Fibroblast of lung (primary cell): ENCODE data around the gene CDIP1. TPM values are rescaled to one million over a fixed set of nuclear protein-coding genes. Genes with fewer than 3 reads are reported as not detected.
A peak's percentile ranks its signal among the peaks of the same experiment; 100 is the strongest.

Experiments used
- DNase-seq, 2 donors: peaks; one replicate each; pipeline versions ENCODE4 v3.0.0 to v3.0.0-alpha.2; 2010; ENCODE audit warnings: low read depth in 2 of 2
- H2AFZ ChIP-seq: 2 replicates; pipeline ENCODE4 v1.5.1; 2012; ENCODE audit warnings: low read length, control low read depth, inconsistent platforms
- H3K27ac ChIP-seq: 2 replicates; pipeline ENCODE4 v1.5.1; 2011; ENCODE audit warnings: low read length, control low read depth; ENCODE audit not compliant: insufficient read depth
- H3K27me3 ChIP-seq: 2 replicates; pipeline ENCODE4 v1.5.1; 2011; ENCODE audit warnings: mild to moderate bottlenecking, low read length; ENCODE audit not compliant: control insufficient read depth, insufficient read depth
- H3K36me3 ChIP-seq: 2 replicates; pipeline ENCODE4 v1.5.1; 2011; ENCODE audit warnings: low read length; ENCODE audit not compliant: control insufficient read depth, insufficient read depth
- H3K4me1 ChIP-seq: 2 replicates; pipeline ENCODE4 v1.5.1; 2011; ENCODE audit warnings: low read length; ENCODE audit not compliant: control insufficient read depth, insufficient read depth; ENCODE audit errors: extremely low read depth
- H3K4me2 ChIP-seq: 2 replicates; pipeline ENCODE4 v1.5.1; 2011; ENCODE audit warnings: low read length, control low read depth; ENCODE audit not compliant: insufficient read depth; ENCODE audit errors: extremely low read depth
- H3K4me3 ChIP-seq, 4 experiments: fragments of 200-600 bp in 1 of 4; sonication (generic) in 1 of 4; replicated peaks in 1 of 4; 2 replicates each; pipeline ENCODE4 v1.5.1; 2011 to 2016; ENCODE audit warnings: low read length in 4 of 4, low read depth in 3 of 4, mild to moderate bottlenecking in 3 of 4, control low read depth in 2 of 4, inconsistent platforms in 1 of 4, mixed read lengths in 1 of 4; ENCODE audit not compliant: insufficient read depth in 1 of 4; ENCODE audit errors: control extremely low read depth in 1 of 4
- H3K79me2 ChIP-seq: 2 replicates; pipeline ENCODE4 v1.5.1; 2012; ENCODE audit warnings: mild to moderate bottlenecking, low read length, inconsistent platforms; ENCODE audit not compliant: control insufficient read depth, insufficient read depth
- H3K9ac ChIP-seq: 2 replicates; pipeline ENCODE4 v1.5.1; 2011; ENCODE audit warnings: mild to moderate bottlenecking, low read length, control low read depth; ENCODE audit not compliant: insufficient read depth
- H3K9me3 ChIP-seq: 2 replicates; pipeline ENCODE4 v1.5.1; 2012; ENCODE audit warnings: low read depth, low read length; ENCODE audit not compliant: control insufficient read depth, insufficient read depth
- H4K20me1 ChIP-seq: 2 replicates; pipeline ENCODE4 v1.5.1; 2011; ENCODE audit warnings: low read length; ENCODE audit not compliant: control insufficient read depth, insufficient read depth; ENCODE audit errors: extremely low read depth
- EZH2 ChIP-seq: IDR thresholded peaks from 2 replicates; pipeline ENCODE4 v1.5.1; 2012; ENCODE audit warnings: low read length, control low read depth, mild to moderate bottlenecking; ENCODE audit errors: missing control alignments
- polyA plus RNA-seq, 2 donors: library from polyadenylated mRNA; depleted of rRNA in 1 of 2; stranded (reverse) in 1 of 2; unstranded in 1 of 2; fragments of >200 nt; gene quantifications; 2 replicates each; pipeline ENCODE4 v1.2.1, GENCODE V29; 2011 to 2012; ENCODE audit warnings: missing spikeins in 1 of 2
- total RNA-seq: library from RNA; depleted of rRNA; stranded (reverse); fragments of >200 nt; gene quantifications from 2 replicates; pipeline ENCODE4 v1.2.1, GENCODE V29; 2014
- TF ChIP-seq, protein P1 (sequence below), 2 donors: IDR thresholded peaks in 1 of 2; conservative IDR thresholded peaks in 1 of 2; 1 replicate in 1 of 2; 2 replicates in 1 of 2; pipeline ENCODE4 v1.5.1; 2011 to 2012; ENCODE audit warnings: low read length in 2 of 2, control low read depth in 1 of 2, inconsistent platforms in 1 of 2, low read depth in 1 of 2, mild to moderate bottlenecking in 1 of 2

Gene CDIP1
- total and polyA plus RNA-seq, 2 donors (not counting 1 experiment from before 2014, with no cell fraction given): 6.3 to 12.2 TPM

DNA sequence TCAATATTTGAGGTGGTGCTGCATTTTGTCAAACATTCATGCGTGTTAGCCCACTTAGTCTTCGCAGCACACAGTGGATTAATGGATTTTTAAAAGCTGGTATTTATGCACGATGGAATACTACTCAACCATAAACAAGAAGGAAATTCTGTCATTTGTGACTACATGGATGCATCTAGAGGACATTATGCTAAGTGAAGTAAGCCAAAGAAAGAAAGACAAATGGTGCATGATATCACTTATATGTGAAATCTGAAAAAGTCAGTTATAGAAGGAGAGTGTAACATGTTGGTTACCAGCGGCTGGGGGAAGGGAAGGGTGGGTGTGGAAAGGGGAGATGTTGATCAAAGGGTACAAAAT, 39.4 kb downstream of the CDIP1 start:
- no peaks in the 10 kb centered on the region for H3K9me3 ChIP-seq
- H3K27ac ChIP-seq: no peak overlapping the region
- peaks cover 34% of the 10 kb centered on the region for H3K4me1 ChIP-seq
- H2AFZ ChIP-seq: no peak overlapping the region
- no peak overlapping the region for H3K9ac ChIP-seq
- no peaks in the 10 kb centered on the region for H3K27me3 ChIP-seq
- no peaks in the 10 kb centered on the region for H3K36me3 ChIP-seq
- H4K20me1 ChIP-seq: no peaks in the 10 kb centered on the region
- peaks cover 34% of the 10 kb centered on the region for H3K79me2 ChIP-seq
- no peak overlapping the region for H3K4me3 ChIP-seq
- DNase-seq: no peak
- no peak for TF ChIP-seq EZH2
- TF ChIP-seq, protein P1, sequence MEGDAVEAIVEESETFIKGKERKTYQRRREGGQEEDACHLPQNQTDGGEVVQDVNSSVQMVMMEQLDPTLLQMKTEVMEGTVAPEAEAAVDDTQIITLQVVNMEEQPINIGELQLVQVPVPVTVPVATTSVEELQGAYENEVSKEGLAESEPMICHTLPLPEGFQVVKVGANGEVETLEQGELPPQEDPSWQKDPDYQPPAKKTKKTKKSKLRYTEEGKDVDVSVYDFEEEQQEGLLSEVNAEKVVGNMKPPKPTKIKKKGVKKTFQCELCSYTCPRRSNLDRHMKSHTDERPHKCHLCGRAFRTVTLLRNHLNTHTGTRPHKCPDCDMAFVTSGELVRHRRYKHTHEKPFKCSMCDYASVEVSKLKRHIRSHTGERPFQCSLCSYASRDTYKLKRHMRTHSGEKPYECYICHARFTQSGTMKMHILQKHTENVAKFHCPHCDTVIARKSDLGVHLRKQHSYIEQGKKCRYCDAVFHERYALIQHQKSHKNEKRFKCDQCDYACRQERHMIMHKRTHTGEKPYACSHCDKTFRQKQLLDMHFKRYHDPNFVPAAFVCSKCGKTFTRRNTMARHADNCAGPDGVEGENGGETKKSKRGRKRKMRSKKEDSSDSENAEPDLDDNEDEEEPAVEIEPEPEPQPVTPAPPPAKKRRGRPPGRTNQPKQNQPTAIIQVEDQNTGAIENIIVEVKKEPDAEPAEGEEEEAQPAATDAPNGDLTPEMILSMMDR (conservative IDR thresholded peaks at IDR 0.05 in 1 of 2, IDR thresholded peaks at IDR 0.05 in 1 of 2; ENCODE audit: low read depth in 1 of 2, low read length in 2 of 2): no peak
- H3K4me2 ChIP-seq: no peak overlapping the region

DNA sequence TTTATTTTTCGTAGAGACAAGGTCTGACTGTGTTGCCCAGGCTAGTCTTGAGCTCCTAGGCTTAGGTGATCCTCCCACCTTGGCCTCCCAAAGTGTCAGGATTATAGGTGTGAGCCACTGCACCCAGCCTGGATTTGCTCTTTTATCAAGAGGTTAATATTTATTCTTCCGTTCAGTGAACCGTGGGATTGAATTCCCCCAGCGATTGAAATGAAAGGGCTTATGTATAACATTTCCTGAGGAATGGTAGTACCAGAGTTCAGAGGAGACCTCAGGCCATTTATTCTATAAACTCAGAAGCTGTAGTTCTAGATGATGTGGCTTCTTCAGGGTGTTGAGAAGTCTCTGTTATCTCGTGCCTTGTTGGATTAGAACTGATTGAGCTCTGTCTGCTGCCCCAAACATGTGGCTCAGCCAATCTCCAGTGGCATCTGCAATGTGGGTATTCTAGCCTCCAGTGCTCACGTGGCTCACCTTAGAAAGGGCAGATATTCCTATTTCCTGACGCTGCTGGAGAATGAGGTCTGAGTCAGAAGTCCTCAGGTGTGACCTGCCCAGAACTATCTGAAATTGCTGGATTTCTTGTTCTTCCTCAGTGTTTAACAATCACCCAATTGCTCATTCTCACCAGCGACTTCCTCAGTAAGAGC, 39.9 kb downstream of the CDIP1 start:
- no peak for DNase-seq

DNA sequence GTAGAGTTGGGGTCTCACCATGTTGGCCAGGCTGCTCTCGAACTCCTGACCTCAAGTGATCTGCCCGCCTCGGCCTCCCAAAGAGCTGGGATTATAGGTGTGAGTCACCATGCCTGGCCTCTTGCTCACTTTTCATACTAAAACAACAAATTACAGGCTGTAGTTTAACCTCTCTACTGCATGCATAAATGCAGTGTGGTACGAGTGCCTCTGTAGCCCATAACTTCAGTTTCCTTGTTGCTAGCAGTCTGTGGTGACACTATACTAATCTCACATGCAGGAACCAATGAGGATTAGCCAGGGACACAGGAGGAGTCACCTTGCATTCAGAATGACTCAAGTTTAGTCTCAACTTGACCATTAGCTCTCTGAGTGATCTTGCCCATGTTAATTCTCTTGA, 42.3 kb downstream of the CDIP1 start:
- H3K4me3 ChIP-seq: no peak overlapping the region
- no peaks in the 10 kb centered on the region for H3K27me3 ChIP-seq
- H3K27ac ChIP-seq: peak overlapping the region; percentile 75
- peaks cover 26% of the 10 kb centered on the region for H3K79me2 ChIP-seq
- TF ChIP-seq EZH2: no peak
- TF ChIP-seq, protein P1 (conservative IDR thresholded peaks at IDR 0.05 in 1 of 2, IDR thresholded peaks at IDR 0.05 in 1 of 2; ENCODE audit: low read depth in 1 of 2, low read length in 2 of 2): no peak
- H3K4me2 ChIP-seq: no peak overlapping the region
- no peak overlapping the region for H3K9ac ChIP-seq
- peaks cover 28% of the 10 kb centered on the region for H3K4me1 ChIP-seq
- no peaks in the 10 kb centered on the region for H3K9me3 ChIP-seq
- peak; percentile 42 to 70 for DNase-seq
- no peaks in the 10 kb centered on the region for H3K36me3 ChIP-seq
- no peak overlapping the region for H2AFZ ChIP-seq
- no peaks in the 10 kb centered on the region for H4K20me1 ChIP-seq

More for the DNA sequence above, 39.9 kb downstream of the CDIP1 start:
- H3K79me2 ChIP-seq: peaks cover 30% of the 10 kb centered on the region
- H3K36me3 ChIP-seq: no peaks in the 10 kb centered on the region
- no peaks in the 10 kb centered on the region for H3K27me3 ChIP-seq
- H3K9ac ChIP-seq: no peak overlapping the region
- no peak overlapping the region for H3K4me2 ChIP-seq
- H3K4me1 ChIP-seq: peaks cover 34% of the 10 kb centered on the region
- no peak overlapping the region for H3K27ac ChIP-seq
- no peak overlapping the region for H2AFZ ChIP-seq
- H4K20me1 ChIP-seq: no peaks in the 10 kb centered on the region
- no peaks in the 10 kb centered on the region for H3K9me3 ChIP-seq
- TF ChIP-seq, protein P1 (conservative IDR thresholded peaks at IDR 0.05 in 1 of 2, IDR thresholded peaks at IDR 0.05 in 1 of 2; ENCODE audit: low read depth in 1 of 2, low read length in 2 of 2): no peak
- TF ChIP-seq EZH2: no peak
- H3K4me3 ChIP-seq: no peak overlapping the region
